SK-N-SH (cell line): ENCODE measurements around the gene PROM2. TPM values are rescaled to one million over a fixed set of nuclear protein-coding genes. Genes with fewer than 3 reads are reported as not detected.

Experiments used
- CTCF ChIA-PET: fragments of 300-600, 350-600 bp; formaldehyde crosslinking; extraction: SDS; loops from one replicate; lab custom pipeline; 2021; lab: Yijun Ruan, JAX
- POLR2A ChIA-PET: fragments of 350-600 bp; sonication (Branson Sonifier 250); formaldehyde crosslinking; extraction: SDS; loops from one replicate; lab custom pipeline; 2020; ENCODE audit warnings: antibody characterized with exemption, inconsistent platforms; lab: Yijun Ruan, JAX
- DNase-seq: peaks from one replicate; pipeline ENCODE4 v3.0.0; 2012
- H2AFZ ChIP-seq: fragments of 200-600 bp; sonication (generic); 2 replicates; pipeline ENCODE4 v1.8.1; 2016; ENCODE audit warnings: antibody characterized with exemption, mild to moderate bottlenecking, low read depth
- H3F3A ChIP-seq: fragments of 200-600 bp; sonication (generic); replicated peaks from 2 replicates; pipeline ENCODE3; 2016; ENCODE audit warnings: antibody characterized with exemption, mild to moderate bottlenecking; ENCODE audit not compliant: insufficient read depth
- H3K27ac ChIP-seq, 2 experiments: fragments of 200-500 bp in 1 of 2; fragments of 200-600 bp in 1 of 2; sonication (Bioruptor generic) in 1 of 2; sonication (generic), shearing (Covaris generic) in 1 of 2; 2 replicates each; pipeline versions ENCODE4 v1.5.1 to v1.6.1; 2014 to 2016; ENCODE audit warnings: low read depth in 2 of 2, inconsistent platforms in 1 of 2, low read length in 1 of 2, mild to moderate bottlenecking in 1 of 2, mixed read lengths in 1 of 2
- H3K27me3 ChIP-seq: fragments of 200-600 bp; sonication (generic), shearing (Covaris generic); 2 replicates; pipeline ENCODE4 v1.6.1; 2016; ENCODE audit warnings: mixed run types; ENCODE audit not compliant: insufficient read depth
- H3K36me3 ChIP-seq, 2 experiments: fragments of 200-500 bp in 1 of 2; fragments of 200-600 bp in 1 of 2; sonication (Bioruptor generic) in 1 of 2; sonication (generic) in 1 of 2; replicated peaks in 1 of 2; 2 replicates each; pipeline versions ENCODE3 to v1.5.1; 2014 to 2016; ENCODE audit warnings: low read length in 1 of 2, mild to moderate bottlenecking in 1 of 2; ENCODE audit not compliant: insufficient read depth in 2 of 2, control insufficient read depth in 1 of 2
- H3K4me1 ChIP-seq, 2 experiments: fragments of 200-500 bp in 1 of 2; fragments of 200-600 bp in 1 of 2; sonication (Bioruptor generic) in 1 of 2; sonication (generic), shearing (Covaris generic) in 1 of 2; 2 replicates each; pipeline versions ENCODE4 v1.5.1 to v1.6.1; 2014 to 2016; ENCODE audit warnings: low read depth in 1 of 2, low read length in 1 of 2, mixed run types in 1 of 2; ENCODE audit not compliant: insufficient read depth in 2 of 2, control insufficient read depth in 1 of 2
- H3K4me2 ChIP-seq: fragments of 200-600 bp; sonication (generic), shearing (Covaris generic); 2 replicates; pipeline ENCODE4 v1.6.1; 2017; ENCODE audit warnings: mixed run types
- H3K4me3 ChIP-seq, 2 experiments: fragments of 200-500 bp in 1 of 2; fragments of 200-600 bp in 1 of 2; sonication (Bioruptor generic) in 1 of 2; sonication (generic), shearing (Covaris generic) in 1 of 2; 2 replicates each; pipeline versions ENCODE4 v1.5.1 to v1.8.1; 2014 to 2016; ENCODE audit warnings: low read depth in 2 of 2, inconsistent platforms in 1 of 2, low read length in 1 of 2, mild to moderate bottlenecking in 1 of 2, mixed read lengths in 1 of 2, moderate library complexity in 1 of 2
- H3K79me2 ChIP-seq: fragments of 200-600 bp; sonication (generic); 2 replicates; pipeline ENCODE4 v1.8.1; 2017; ENCODE audit warnings: mild to moderate bottlenecking; ENCODE audit not compliant: insufficient read depth
- H3K9ac ChIP-seq: fragments of 200-600 bp; sonication (generic); 2 replicates; pipeline ENCODE4 v1.6.1; 2017; ENCODE audit warnings: mixed run types
- H3K9me2 ChIP-seq: fragments of 200-600 bp; sonication (generic); 2 replicates; pipeline ENCODE4 v1.6.1; 2017; ENCODE audit warnings: mixed run types
- H3K9me3 ChIP-seq: fragments of 200-600 bp; sonication (generic); 2 replicates; pipeline ENCODE4 v1.6.1; 2017; ENCODE audit warnings: mixed run types, mild to moderate bottlenecking, moderate library complexity
- H4K20me1 ChIP-seq: fragments of 200-600 bp; sonication (generic); 2 replicates; pipeline ENCODE4 v1.6.1; 2017; ENCODE audit warnings: mild to moderate bottlenecking, mixed run types; ENCODE audit not compliant: insufficient read depth
- CHD2 ChIP-seq: fragments of 150-350 bp; IDR thresholded peaks from 2 replicates; pipeline ENCODE4 v1.6.1; 2018; ENCODE audit warnings: low read length; ENCODE audit not compliant: partially characterized antibody
- EP300 ChIP-seq, 2 experiments: IDR thresholded peaks; 2 replicates each; pipeline versions ENCODE4 v1.4.0 to v1.6.1; 2012; ENCODE audit warnings: borderline replicate concordance in 1 of 2, low read depth in 1 of 2, low read length in 1 of 2
- EZH2phosphoT487 ChIP-seq: fragments of 200-600 bp; sonication (generic); IDR thresholded peaks from 2 replicates; pipeline ENCODE4 v1.6.1; 2017; ENCODE audit warnings: low read depth, mixed run types, mild to moderate bottlenecking, antibody characterized with exemption, moderate library complexity, borderline replicate concordance
- FOSL2 ChIP-seq: IDR thresholded peaks from 2 replicates; pipeline ENCODE4 v1.4.0; 2012; ENCODE audit warnings: low read depth, mild to moderate bottlenecking, moderate library complexity, borderline replicate concordance
- MEF2A ChIP-seq: IDR thresholded peaks from 2 replicates; pipeline ENCODE4 v1.4.0; 2012; ENCODE audit warnings: low read depth, borderline replicate concordance
- POLR2AphosphoS5 ChIP-seq: IDR thresholded peaks from 2 replicates; pipeline ENCODE4 v1.6.1; 2012; ENCODE audit warnings: low read depth, low read length
- RAD21 ChIP-seq: IDR thresholded peaks from 2 replicates; pipeline ENCODE4 v1.6.1; 2012; ENCODE audit warnings: mild to moderate bottlenecking, low read length
- RCOR1 ChIP-seq: fragments of 150-350 bp; IDR thresholded peaks from 2 replicates; pipeline ENCODE4 v1.6.1; 2017; ENCODE audit warnings: antibody characterized with exemption, low read length
- RFX5 ChIP-seq: IDR thresholded peaks from 2 replicates; pipeline ENCODE4 v1.6.1; 2012; ENCODE audit warnings: mild to moderate bottlenecking, improper control_type of control experiment, low read length
- SIN3A ChIP-seq: IDR thresholded peaks from 2 replicates; pipeline ENCODE4 v1.6.1; 2012; ENCODE audit warnings: low read depth, mild to moderate bottlenecking, low read length, moderate library complexity, borderline replicate concordance
- SMC3 ChIP-seq: IDR thresholded peaks from 2 replicates; pipeline ENCODE4 v1.6.1; 2012; ENCODE audit warnings: low read depth, low read length, improper control_type of control experiment
- TEAD4 ChIP-seq: IDR thresholded peaks from 2 replicates; pipeline ENCODE4 v1.4.0; 2012; ENCODE audit warnings: mild to moderate bottlenecking, borderline replicate concordance; ENCODE audit not compliant: insufficient read depth
- WGBS: methylation state at CpG from one replicate; pipeline ENCODE4 v1.1.6; 2017; ENCODE audit warnings: low lambda C conversion rate; 5-methylcytosine and 5-hydroxymethylcytosine counted together
- polyA plus RNA-seq, 3 experiments: library from polyadenylated mRNA; depleted of rRNA; stranded (reverse); fragments of >200 nt; gene quantifications; 2 replicates each; pipeline ENCODE4 v1.2.3, GENCODE V29; 2012
- TF ChIP-seq, protein P1 (sequence below): IDR thresholded peaks from 2 replicates; pipeline ENCODE4; 2012
- TF ChIP-seq, protein P2 (sequence below): fragments of 150-350 bp; IDR thresholded peaks from 2 replicates; pipeline ENCODE4 v1.6.1; 2016; ENCODE audit warnings: mild to moderate bottlenecking, low read depth, low read length
- TF ChIP-seq, protein P3 (sequence below): fragments of 150-350 bp; IDR thresholded peaks from 2 replicates; pipeline ENCODE4 v1.6.1; 2017; ENCODE audit warnings: antibody characterized with exemption, low read length, low read depth, borderline replicate concordance
- TF ChIP-seq, protein P4 (sequence below): IDR thresholded peaks from 2 replicates; pipeline ENCODE4 v1.4.0; 2012; ENCODE audit warnings: low read depth, borderline replicate concordance
- TF ChIP-seq, protein P5 (sequence below): IDR thresholded peaks from 2 replicates; pipeline ENCODE4 v1.4.0; 2012; ENCODE audit warnings: low read depth, borderline replicate concordance

The PROM2 gene
- polyA plus RNA-seq, 1 of the 3 experiments (the other 2 are of a cell fraction) = 0.38 TPM

DNA sequence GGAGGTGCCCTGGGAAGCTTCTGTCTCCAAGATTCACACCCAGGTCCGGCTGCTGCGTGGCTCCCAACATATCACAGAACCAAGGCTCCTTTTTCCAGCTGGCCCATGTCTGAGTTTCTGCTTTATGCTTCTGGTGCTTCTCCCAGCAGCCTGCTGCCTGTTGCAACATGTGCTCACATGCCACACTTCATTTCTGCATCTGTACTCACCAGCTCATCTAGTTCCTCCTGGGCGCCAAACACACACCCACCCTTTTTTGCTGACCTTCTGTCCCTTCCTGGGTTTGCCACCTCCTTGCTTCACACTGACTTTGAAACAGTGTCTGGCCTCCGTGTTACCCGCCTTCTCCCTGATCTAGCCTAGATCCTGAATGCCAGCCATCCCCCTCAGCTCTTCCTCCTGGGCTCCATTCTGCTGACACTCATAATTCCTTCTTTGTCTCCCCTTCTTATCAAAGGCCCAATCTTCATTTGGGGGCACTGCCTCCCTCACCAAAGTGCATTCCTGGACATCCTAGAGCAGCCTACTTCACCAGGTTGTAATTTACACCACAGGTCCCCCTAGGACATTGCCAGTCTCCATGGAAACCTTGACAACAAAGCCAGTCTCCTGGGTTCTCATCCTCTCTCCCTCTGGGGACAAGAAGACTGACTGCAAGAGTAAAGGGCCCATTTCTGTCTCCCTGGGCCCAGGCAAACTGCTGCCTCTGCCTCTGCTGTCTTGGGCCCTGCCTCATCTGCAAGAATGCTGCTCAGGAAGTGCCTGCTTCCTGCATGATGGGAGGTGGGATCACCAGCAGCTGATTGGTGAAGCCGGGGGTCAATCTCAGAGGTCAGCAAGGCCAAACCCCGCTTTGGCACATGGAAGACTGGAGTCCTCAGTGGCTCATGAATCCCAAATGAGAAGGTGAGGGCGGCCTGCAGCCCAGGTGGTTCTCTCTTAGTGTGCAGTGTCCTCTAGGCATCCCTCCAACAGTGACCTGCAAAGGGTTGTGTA is 13.9 kb upstream of the PROM2 start:
- Histone ChIP-seq H4K20me1 (no peaks in the 10 kb centered on the region), H2AFZ (no peak overlapping the region), H3K4me2 (no peak overlapping the region), H3K36me3 (no peaks in the 10 kb centered on the region), H3K27ac (no peak overlapping the region), H3K79me2 (no peaks in the 10 kb centered on the region), H3F3A (no peaks in the 10 kb centered on the region), H3K4me1 (no peaks in the 10 kb centered on the region), H3K4me3 (no peak overlapping the region), H3K9me2 (no peaks in the 10 kb centered on the region), H3K9ac (no peak overlapping the region), H3K27me3 (no peaks in the 10 kb centered on the region), H3K9me3 (no peaks in the 10 kb centered on the region)
- 38% methylated on average over 7 of the region's 8 CpGs for WGBS
- CTCF ChIA-PET = no interaction called here
- POLR2A ChIA-PET = no interaction called here
- TF ChIP-seq, protein P1, sequence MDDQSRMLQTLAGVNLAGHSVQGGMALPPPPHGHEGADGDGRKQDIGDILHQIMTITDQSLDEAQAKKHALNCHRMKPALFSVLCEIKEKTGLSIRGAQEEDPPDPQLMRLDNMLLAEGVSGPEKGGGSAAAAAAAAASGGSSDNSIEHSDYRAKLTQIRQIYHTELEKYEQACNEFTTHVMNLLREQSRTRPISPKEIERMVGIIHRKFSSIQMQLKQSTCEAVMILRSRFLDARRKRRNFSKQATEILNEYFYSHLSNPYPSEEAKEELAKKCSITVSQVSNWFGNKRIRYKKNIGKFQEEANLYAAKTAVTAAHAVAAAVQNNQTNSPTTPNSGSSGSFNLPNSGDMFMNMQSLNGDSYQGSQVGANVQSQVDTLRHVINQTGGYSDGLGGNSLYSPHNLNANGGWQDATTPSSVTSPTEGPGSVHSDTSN = no peak
- TF ChIP-seq RCOR1 = no peak
- DNase-seq = peak; percentile 2

DNA sequence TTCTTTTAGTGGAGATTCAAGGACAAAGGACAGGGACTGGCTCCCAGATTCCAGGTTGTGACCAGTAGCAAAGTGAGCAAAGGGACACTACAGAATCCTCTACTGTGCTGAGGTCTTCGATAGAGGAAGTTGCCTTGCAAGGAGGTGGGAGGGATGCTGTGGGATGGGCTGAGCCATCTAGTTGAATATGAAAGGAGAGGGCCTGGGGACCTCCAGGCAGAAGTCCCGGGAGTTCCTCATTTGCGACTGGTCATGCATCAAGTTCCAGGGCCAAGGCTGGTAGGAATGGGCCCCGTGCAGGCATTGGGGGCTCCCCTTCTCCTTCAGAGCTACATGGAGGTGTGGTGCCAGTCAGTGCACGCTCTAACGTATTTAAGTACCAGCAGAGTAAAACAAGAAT is 12.6 kb upstream of the PROM2 start:
- no peak overlapping the region for H3K4me3 ChIP-seq
- H3F3A ChIP-seq = no peaks in the 10 kb centered on the region
- H3K79me2 ChIP-seq = no peaks in the 10 kb centered on the region
- H3K4me2 ChIP-seq = no peak overlapping the region
- no peak for DNase-seq
- ChIA-PET CTCF (no interaction called here), POLR2A (no interaction called here)
- H3K9me3 ChIP-seq = no peaks in the 10 kb centered on the region
- no peaks in the 10 kb centered on the region for H3K36me3 ChIP-seq
- no peak overlapping the region for H3K9ac ChIP-seq
- H3K4me1 ChIP-seq = no peaks in the 10 kb centered on the region
- H3K9me2 ChIP-seq = no peaks in the 10 kb centered on the region
- H2AFZ ChIP-seq = no peak overlapping the region
- 43% methylated on average over 6 of the region's 6 CpGs for WGBS
- H3K27me3 ChIP-seq = no peaks in the 10 kb centered on the region
- no peak overlapping the region for H3K27ac ChIP-seq
- no peaks in the 10 kb centered on the region for H4K20me1 ChIP-seq
- TF ChIP-seq CHD2 = no peak
- TF ChIP-seq, protein P2, sequence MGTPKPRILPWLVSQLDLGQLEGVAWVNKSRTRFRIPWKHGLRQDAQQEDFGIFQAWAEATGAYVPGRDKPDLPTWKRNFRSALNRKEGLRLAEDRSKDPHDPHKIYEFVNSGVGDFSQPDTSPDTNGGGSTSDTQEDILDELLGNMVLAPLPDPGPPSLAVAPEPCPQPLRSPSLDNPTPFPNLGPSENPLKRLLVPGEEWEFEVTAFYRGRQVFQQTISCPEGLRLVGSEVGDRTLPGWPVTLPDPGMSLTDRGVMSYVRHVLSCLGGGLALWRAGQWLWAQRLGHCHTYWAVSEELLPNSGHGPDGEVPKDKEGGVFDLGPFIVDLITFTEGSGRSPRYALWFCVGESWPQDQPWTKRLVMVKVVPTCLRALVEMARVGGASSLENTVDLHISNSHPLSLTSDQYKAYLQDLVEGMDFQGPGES = no peak
- no peak for TF ChIP-seq RCOR1
- TF ChIP-seq, protein P3, sequence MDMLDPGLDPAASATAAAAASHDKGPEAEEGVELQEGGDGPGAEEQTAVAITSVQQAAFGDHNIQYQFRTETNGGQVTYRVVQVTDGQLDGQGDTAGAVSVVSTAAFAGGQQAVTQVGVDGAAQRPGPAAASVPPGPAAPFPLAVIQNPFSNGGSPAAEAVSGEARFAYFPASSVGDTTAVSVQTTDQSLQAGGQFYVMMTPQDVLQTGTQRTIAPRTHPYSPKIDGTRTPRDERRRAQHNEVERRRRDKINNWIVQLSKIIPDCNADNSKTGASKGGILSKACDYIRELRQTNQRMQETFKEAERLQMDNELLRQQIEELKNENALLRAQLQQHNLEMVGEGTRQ = no peak
- no peak for TF ChIP-seq EZH2phosphoT487
- no peak for TF ChIP-seq SIN3A
- TF ChIP-seq POLR2AphosphoS5 = no peak
- TF ChIP-seq TEAD4 = no peak
- TF ChIP-seq RFX5 = no peak
- no peak for TF ChIP-seq RAD21
- TF ChIP-seq, protein P4, sequence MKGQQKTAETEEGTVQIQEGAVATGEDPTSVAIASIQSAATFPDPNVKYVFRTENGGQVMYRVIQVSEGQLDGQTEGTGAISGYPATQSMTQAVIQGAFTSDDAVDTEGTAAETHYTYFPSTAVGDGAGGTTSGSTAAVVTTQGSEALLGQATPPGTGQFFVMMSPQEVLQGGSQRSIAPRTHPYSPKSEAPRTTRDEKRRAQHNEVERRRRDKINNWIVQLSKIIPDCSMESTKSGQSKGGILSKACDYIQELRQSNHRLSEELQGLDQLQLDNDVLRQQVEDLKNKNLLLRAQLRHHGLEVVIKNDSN = no peak
- TF ChIP-seq SMC3 = no peak
- TF ChIP-seq, protein P5, sequence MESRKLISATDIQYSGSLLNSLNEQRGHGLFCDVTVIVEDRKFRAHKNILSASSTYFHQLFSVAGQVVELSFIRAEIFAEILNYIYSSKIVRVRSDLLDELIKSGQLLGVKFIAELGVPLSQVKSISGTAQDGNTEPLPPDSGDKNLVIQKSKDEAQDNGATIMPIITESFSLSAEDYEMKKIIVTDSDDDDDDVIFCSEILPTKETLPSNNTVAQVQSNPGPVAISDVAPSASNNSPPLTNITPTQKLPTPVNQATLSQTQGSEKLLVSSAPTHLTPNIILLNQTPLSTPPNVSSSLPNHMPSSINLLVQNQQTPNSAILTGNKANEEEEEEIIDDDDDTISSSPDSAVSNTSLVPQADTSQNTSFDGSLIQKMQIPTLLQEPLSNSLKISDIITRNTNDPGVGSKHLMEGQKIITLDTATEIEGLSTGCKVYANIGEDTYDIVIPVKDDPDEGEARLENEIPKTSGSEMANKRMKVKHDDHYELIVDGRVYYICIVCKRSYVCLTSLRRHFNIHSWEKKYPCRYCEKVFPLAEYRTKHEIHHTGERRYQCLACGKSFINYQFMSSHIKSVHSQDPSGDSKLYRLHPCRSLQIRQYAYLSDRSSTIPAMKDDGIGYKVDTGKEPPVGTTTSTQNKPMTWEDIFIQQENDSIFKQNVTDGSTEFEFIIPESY = no peak
- TF ChIP-seq FOSL2 = no peak
- TF ChIP-seq MEF2A = no peak
- TF ChIP-seq EP300 (IDR thresholded peaks at IDR 0.05; ENCODE audit: borderline replicate concordance in 1 of 2, low read depth in 1 of 2, low read length in 1 of 2) = no peak
